K562 (cell line): Measurements from ENCODE around the gene QSOX2. TPM values are rescaled to one million over a fixed set of nuclear protein-coding genes. Genes with fewer than 3 reads are reported as not detected.

Experiments
- ATAC-seq: fragments of 200-7000 bp; cut with Tn5 transposase; 3 replicates; pipeline ENCODE4 v1.9.1; 2020; ENCODE audit warnings: moderate library complexity
- BruUV-seq: library from RNA; stranded (reverse); fragments of 400-500 nt; replicated peaks from 2 replicates; lab custom pipeline; 2021; lab: Mats Ljungman, UMichigan
- CTCF ChIA-PET: fragments of 300-600 bp; formaldehyde crosslinking; extraction: SDS; loops from one replicate; lab custom pipeline; 2021; ENCODE audit warnings: low intra/inter-chr PET ratio; lab: Yijun Ruan, JAX
- POLR2A ChIA-PET: fragments of 300-600, 350-650 bp; sonication (Branson Sonifier 250); formaldehyde crosslinking; extraction: SDS; loops from one replicate; lab custom pipeline; 2021; ENCODE audit warnings: antibody characterized with exemption, inconsistent platforms; lab: Yijun Ruan, JAX
- DNase-seq, 4 experiments: peaks; one replicate each; pipeline versions ENCODE4 v3.0.0 to v3.0.0-alpha.2; 2011 to 2018; ENCODE audit warnings: low spot score in 3 of 4, mixed read lengths in 3 of 4; ENCODE audit errors: extremely low read depth in 1 of 4
- FAIRE-seq: peaks from 2 replicates; lab custom pipeline; 2011; peaks lifted over from hg19 to GRCh38; lab: Jason Lieb, UNC
- H2AFZ ChIP-seq: 2 replicates; pipeline ENCODE4 v1.6.0; 2011; ENCODE audit warnings: low read depth, low read length, control low read depth, inconsistent platforms
- H3K27ac ChIP-seq: fragments of 200-600 bp; 3 replicates; pipeline ENCODE4 v1.8.0; 2011; ENCODE audit warnings: low read depth, mild to moderate bottlenecking, control low read depth, inconsistent platforms, low read length, moderate library complexity, mixed read lengths; ENCODE audit errors: extremely low read depth
- H3K27me3 ChIP-seq, 2 experiments: fragments of 300-600 bp in 1 of 2; 2 replicates in 1 of 2; 3 replicates in 1 of 2; pipeline versions ENCODE4 v1.6.0 to v1.8.0; 2011; ENCODE audit warnings: inconsistent platforms in 2 of 2, low read length in 2 of 2, mild to moderate bottlenecking in 1 of 2, mixed read lengths in 1 of 2, moderate library complexity in 1 of 2; ENCODE audit not compliant: control insufficient read depth in 2 of 2, insufficient read depth in 2 of 2
- H3K36me3 ChIP-seq: fragments of 300-600 bp; 3 replicates; pipeline ENCODE4 v1.8.0; 2011; ENCODE audit warnings: mild to moderate bottlenecking, low read length, inconsistent platforms; ENCODE audit not compliant: control insufficient read depth, insufficient read depth
- H3K4me1 ChIP-seq, 2 experiments: fragments of 200-600 bp in 1 of 2; replicated peaks in 1 of 2; 2 replicates in 1 of 2; 3 replicates in 1 of 2; pipeline versions ENCODE4 v1.5.1 to v1.8.0; 2011; ENCODE audit warnings: inconsistent platforms in 2 of 2, low read length in 2 of 2, mild to moderate bottlenecking in 1 of 2, mixed read lengths in 1 of 2, moderate library complexity in 1 of 2; ENCODE audit not compliant: control insufficient read depth in 2 of 2, insufficient read depth in 2 of 2
- H3K4me2 ChIP-seq: 2 replicates; pipeline ENCODE4 v1.6.1; 2011; ENCODE audit warnings: low read length, control low read depth, inconsistent platforms, mixed read lengths; ENCODE audit not compliant: insufficient read depth
- H3K4me3 ChIP-seq: fragments of 200-600 bp; sonication (generic), shearing (Covaris generic); 2 replicates; pipeline ENCODE4 v1.5.1; 2016; ENCODE audit warnings: control low read depth, inconsistent platforms
- H3K79me2 ChIP-seq: fragments of 200-600 bp; 3 replicates; pipeline ENCODE4 v1.8.0; 2011; ENCODE audit warnings: low read length, inconsistent platforms; ENCODE audit not compliant: control insufficient read depth, insufficient read depth
- H3K9ac ChIP-seq, 2 experiments: 2 replicates each; pipeline versions ENCODE4 v1.6.0 to v1.6.1; 2011; ENCODE audit warnings: low read depth in 2 of 2, low read length in 2 of 2, control low read depth in 1 of 2, inconsistent platforms in 1 of 2, mild to moderate bottlenecking in 1 of 2, mixed read lengths in 1 of 2; ENCODE audit not compliant: insufficient read depth in 1 of 2
- H3K9me1 ChIP-seq: one replicate; pipeline ENCODE4 v1.6.0; 2011; ENCODE audit warnings: inconsistent platforms, mild to moderate bottlenecking, low read length, moderate library complexity; ENCODE audit not compliant: control insufficient read depth, insufficient read depth
- H3K9me3 ChIP-seq: replicated peaks from 2 replicates; pipeline ENCODE4 v1.5.1; 2011; ENCODE audit warnings: low read depth, low read length, inconsistent platforms; ENCODE audit not compliant: control insufficient read depth, insufficient read depth
- H4K20me1 ChIP-seq: replicated peaks from 2 replicates; pipeline ENCODE4 v1.6.1; 2011; ENCODE audit warnings: low read length, inconsistent platforms, mixed read lengths; ENCODE audit not compliant: control insufficient read depth, insufficient read depth
- CCNT2 ChIP-seq: IDR thresholded peaks from 2 replicates; pipeline ENCODE4 v1.6.1; 2011; ENCODE audit warnings: borderline replicate concordance, low read depth, mild to moderate bottlenecking, moderate library complexity, mixed read lengths, low read length; ENCODE audit not compliant: insufficient read length; ENCODE audit errors: extremely low read depth
- LARP7 ChIP-seq: fragments of 450-650 bp; IDR thresholded peaks from 2 replicates; pipeline ENCODE4 v1.6.1; 2016
- MTA2 ChIP-seq: fragments of 450-650 bp; IDR thresholded peaks from 2 replicates; pipeline ENCODE4 v1.6.1; 2016; ENCODE audit warnings: low read depth
- OTX1 ChIP-seq: fragments of 450-650 bp; formaldehyde crosslinking; IDR thresholded peaks from 2 replicates; pipeline ENCODE4 v1.4.0; 2022; ENCODE audit warnings: mild to moderate bottlenecking
- POLR2B ChIP-seq: fragments of 450-650 bp; IDR thresholded peaks from 2 replicates; pipeline ENCODE4 v1.6.1; 2018; ENCODE audit warnings: low read depth; ENCODE audit not compliant: partially characterized antibody
- SRSF9 ChIP-seq: fragments of 200-400 bp; formaldehyde crosslinking; IDR thresholded peaks from 2 replicates; pipeline ENCODE4 v1.6.1; 2017; ENCODE audit warnings: low read depth, low read length, borderline replicate concordance
- XRCC3 ChIP-seq: fragments of 450-650 bp; IDR thresholded peaks from 2 replicates; pipeline ENCODE4 v1.6.1; 2017; ENCODE audit warnings: mild to moderate bottlenecking, moderate library complexity
- WGBS: fragments of 100-300 bp; shearing (Covaris generic); methylation state at CpG from one replicate; pipeline ENCODE4 v1.1.6; 2016; ENCODE audit warnings: low coverage, mixed read lengths; ENCODE audit not compliant: insufficient coverage; ENCODE audit errors: missing lambda C conversion rate; 5-methylcytosine and 5-hydroxymethylcytosine counted together
- in situ Hi-C: fragments of 300-500 bp; cut with MboI; formaldehyde crosslinking; loops from 4 replicates; pipeline ENCODE4 v1.15.0; 2018; ENCODE audit warnings: inconsistent platforms, mixed read lengths
- intact Hi-C: fragments of 100-400 bp; cut with micrococcal nuclease; formaldehyde crosslinking; loops from 2 replicates; pipeline ENCODE4 v1.14.2; 2022
- polyA plus RNA-seq, 8 experiments: library from polyadenylated mRNA; depleted of rRNA in 4 of 8; stranded (reverse) in 5 of 8; unstranded in 3 of 8; fragments of >200 nt; fragmentation: Nextera tagmentation in 2 of 8; fragmentation: Illumina TruSeq in 1 of 8; extraction: Ambion mirVana in 2 of 8; extraction: Trizol in 1 of 8; gene quantifications; 2 replicates each; pipeline versions ENCODE4 v1.2.1 to v1.2.3, GENCODE V29; 2011 to 2014; ENCODE audit warnings: inconsistent platforms in 1 of 8, missing spikeins in 1 of 8
- total RNA-seq, 7 experiments: library from RNA; depleted of rRNA in 6 of 7; stranded (reverse); fragments of >200 nt in 6 of 7; fragmentation: Illumina TruSeq in 2 of 7; extraction: Trizol in 2 of 7; gene quantifications; 2 replicates each; pipeline versions ENCODE4 v1.2.1 to v1.2.3, GENCODE V29; 2011 to 2021; ENCODE audit warnings: low replicate concordance in 1 of 7
- TF ChIP-seq, protein P1 (sequence below): sonication (generic); formaldehyde crosslinking; IDR thresholded peaks from 2 replicates; pipeline ENCODE4 v1.8.1; 2023; ENCODE audit warnings: mild to moderate bottlenecking, missing genetic modification reagents
- TF ChIP-seq, protein P2 (sequence below): sonication (generic); formaldehyde crosslinking; IDR thresholded peaks from 2 replicates; pipeline ENCODE4 v1.4.0; 2020; ENCODE audit warnings: mild to moderate bottlenecking, missing genetic modification reagents

Gene QSOX2
- total and polyA plus RNA-seq, 9 of the 15 experiments (the other 6 are each of a cell fraction or from before 2014, with no cell fraction given): 0.51 to 23.7 (median 12.7) TPM

DNA sequence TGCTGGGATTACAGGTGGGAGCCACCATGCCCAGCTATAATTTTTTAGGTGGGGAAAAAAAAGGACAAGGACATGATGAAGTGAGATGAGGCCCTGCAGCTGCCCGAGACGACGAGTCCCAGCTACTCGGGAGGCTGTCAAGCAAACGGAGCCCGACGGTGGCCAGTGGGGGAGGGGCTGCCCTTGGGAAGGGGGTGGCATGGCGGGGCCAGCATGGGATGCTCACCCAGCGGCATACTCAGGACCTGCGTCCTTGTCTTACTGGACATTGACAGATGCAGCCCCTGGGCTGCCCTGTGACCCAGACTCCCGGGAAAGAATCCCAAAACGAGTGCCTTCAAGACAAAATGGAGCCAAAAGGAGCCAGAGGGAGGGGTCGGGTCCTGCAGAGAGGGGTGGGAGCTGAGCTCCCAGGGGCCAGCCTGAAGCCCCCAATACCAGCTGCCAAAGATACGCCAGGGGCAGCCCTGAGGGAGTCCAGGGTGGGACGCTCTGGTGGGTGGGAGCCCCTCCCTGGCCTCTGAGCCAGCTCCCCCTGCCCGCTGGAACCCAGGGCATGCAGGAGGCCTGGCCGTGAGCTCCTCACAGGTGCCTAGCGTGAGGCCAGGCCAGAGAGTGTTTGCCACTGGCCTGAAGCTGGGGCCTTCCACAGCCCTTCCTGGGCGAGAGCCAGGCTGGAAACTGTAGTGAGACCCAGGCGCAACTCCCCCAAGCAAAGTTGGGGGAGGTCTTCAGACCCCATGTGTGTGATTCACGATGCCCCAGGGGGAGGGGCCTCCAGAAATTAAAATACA, 42.5 kb upstream of the QSOX2 start:
- Histone ChIP-seq H2AFZ (no peak overlapping the region), H3K27me3 (peaks cover 19 to 69% of the 10 kb centered on the region in 2 experiments; a peak in 4 of 5 replicates), H3K9me3 (peaks cover 2% of the 10 kb centered on the region; the same call in 1 of the 2 replicates), H3K4me3 (no peak overlapping the region), H3K9ac (no peak overlapping the region), H3K36me3 (no peaks in the 10 kb centered on the region), H3K79me2 (no peaks in the 10 kb centered on the region), H3K4me1 (peaks cover 0 to 71% of the 10 kb centered on the region in 2 experiments; a peak in 2 of 5 replicates), H4K20me1 (peaks cover 17% of the 10 kb centered on the region), H3K4me2 (no peak overlapping the region), H3K9me1 (no peaks in the 10 kb centered on the region), H3K27ac (no peak overlapping the region)
- WGBS: 6% methylated on average over 18 of the region's 21 CpGs
- TF ChIP-seq CCNT2 (no peak), SRSF9 (no peak), OTX1 (CRISPR knock-in tag) (no peak), XRCC3 (no peak), POLR2B (no peak), MTA2 (no peak), LARP7 (no peak)
- TF ChIP-seq, protein P1, sequence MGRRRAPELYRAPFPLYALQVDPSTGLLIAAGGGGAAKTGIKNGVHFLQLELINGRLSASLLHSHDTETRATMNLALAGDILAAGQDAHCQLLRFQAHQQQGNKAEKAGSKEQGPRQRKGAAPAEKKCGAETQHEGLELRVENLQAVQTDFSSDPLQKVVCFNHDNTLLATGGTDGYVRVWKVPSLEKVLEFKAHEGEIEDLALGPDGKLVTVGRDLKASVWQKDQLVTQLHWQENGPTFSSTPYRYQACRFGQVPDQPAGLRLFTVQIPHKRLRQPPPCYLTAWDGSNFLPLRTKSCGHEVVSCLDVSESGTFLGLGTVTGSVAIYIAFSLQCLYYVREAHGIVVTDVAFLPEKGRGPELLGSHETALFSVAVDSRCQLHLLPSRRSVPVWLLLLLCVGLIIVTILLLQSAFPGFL (CRISPR knock-in tag): no peak
- TF ChIP-seq, protein P2, sequence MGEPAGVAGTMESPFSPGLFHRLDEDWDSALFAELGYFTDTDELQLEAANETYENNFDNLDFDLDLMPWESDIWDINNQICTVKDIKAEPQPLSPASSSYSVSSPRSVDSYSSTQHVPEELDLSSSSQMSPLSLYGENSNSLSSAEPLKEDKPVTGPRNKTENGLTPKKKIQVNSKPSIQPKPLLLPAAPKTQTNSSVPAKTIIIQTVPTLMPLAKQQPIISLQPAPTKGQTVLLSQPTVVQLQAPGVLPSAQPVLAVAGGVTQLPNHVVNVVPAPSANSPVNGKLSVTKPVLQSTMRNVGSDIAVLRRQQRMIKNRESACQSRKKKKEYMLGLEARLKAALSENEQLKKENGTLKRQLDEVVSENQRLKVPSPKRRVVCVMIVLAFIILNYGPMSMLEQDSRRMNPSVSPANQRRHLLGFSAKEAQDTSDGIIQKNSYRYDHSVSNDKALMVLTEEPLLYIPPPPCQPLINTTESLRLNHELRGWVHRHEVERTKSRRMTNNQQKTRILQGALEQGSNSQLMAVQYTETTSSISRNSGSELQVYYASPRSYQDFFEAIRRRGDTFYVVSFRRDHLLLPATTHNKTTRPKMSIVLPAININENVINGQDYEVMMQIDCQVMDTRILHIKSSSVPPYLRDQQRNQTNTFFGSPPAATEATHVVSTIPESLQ (CRISPR knock-in tag): no peak
- BruUV-seq: no TSS peak
- in situ Hi-C loops (no loop called here), intact Hi-C loops (no loop called here)
- FAIRE-seq (no peak), DNase-seq (no peak), ATAC-seq (no peak)
- ChIA-PET CTCF (no interaction called here), POLR2A (interaction anchor here (0.6 kb wide), 2 partner anchors 81 to 180 kb away, joined by 3 read pairs; no protein-coding TSS in a partner anchor)
